GM12878 (cell line): ENCODE data around the gene BORCS6. TPM values are rescaled to one million over a fixed set of nuclear protein-coding genes. Genes with fewer than 3 reads are reported as not detected.

Experiments used
- ATAC-seq: fragments of 200-7000 bp; cut with Tn5 transposase; 3 replicates; pipeline ENCODE4 v1.9.1; 2020; ENCODE audit warnings: mild to moderate bottlenecking, moderate library complexity
- BruUV-seq: library from RNA; stranded (reverse); fragments of 400-500 nt; replicated peaks from 2 replicates; lab custom pipeline; 2021; lab: Mats Ljungman, UMichigan
- CTCF ChIA-PET: fragments of 300-600 bp; sonication (Branson Sonifier 250); formaldehyde crosslinking; extraction: SDS; loops from one replicate; lab custom pipeline; 2021; ENCODE audit warnings: inconsistent platforms; lab: Yijun Ruan, JAX
- POLR2A ChIA-PET: fragments of 350-600 bp; formaldehyde crosslinking; extraction: SDS; loops from one replicate; lab custom pipeline; 2021; ENCODE audit warnings: inconsistent platforms; lab: Charles Lee
- RAD21 ChIA-PET: fragments of 300-600 bp; sonication (Branson Sonifier 250); formaldehyde crosslinking; loops from one replicate; lab custom pipeline; 2023; ENCODE audit warnings: antibody characterized with exemption; ENCODE audit not compliant: unreplicated experiment; lab: Charles Lee
- SMC1A ChIA-PET: fragments of 300-600 bp; sonication (Branson Sonifier 250); formaldehyde crosslinking; loops from one replicate; lab custom pipeline; 2023; ENCODE audit not compliant: unreplicated experiment, uncharacterized antibody; lab: Charles Lee
- DNase-seq: peaks from one replicate; pipeline ENCODE4 v3.0.0-alpha.2; 2011; ENCODE audit warnings: low read depth, low spot score
- FAIRE-seq: peaks from 3 replicates; lab custom pipeline; 2011; peaks lifted over from hg19 to GRCh38; lab: Jason Lieb, UNC
- H2AFZ ChIP-seq: 2 replicates; pipeline ENCODE4 v1.6.0; 2011; ENCODE audit warnings: low read depth, low read length, control low read depth; ENCODE audit not compliant: control insufficient read depth
- H3K27ac ChIP-seq: 2 replicates; pipeline ENCODE4 v1.5.1; 2011; ENCODE audit warnings: control low read depth; ENCODE audit not compliant: control insufficient read depth, insufficient read depth
- H3K27me3 ChIP-seq, 2 experiments: replicated peaks in 1 of 2; 2 replicates each; pipeline versions ENCODE4 v1.6.0 to v1.6.1; 2011; ENCODE audit warnings: low read length in 1 of 2; ENCODE audit not compliant: control insufficient read depth in 2 of 2, insufficient read depth in 2 of 2
- H3K36me3 ChIP-seq, 2 experiments: 2 replicates each; pipeline ENCODE4 v1.5.1; 2011; ENCODE audit warnings: low read length in 1 of 2; ENCODE audit not compliant: control insufficient read depth in 2 of 2, insufficient read depth in 2 of 2
- H3K4me1 ChIP-seq: 2 replicates; pipeline ENCODE4 v1.6.1; 2011; ENCODE audit warnings: mild to moderate bottlenecking, low read length, moderate library complexity, mixed read lengths; ENCODE audit not compliant: control insufficient read depth, insufficient read depth
- H3K4me2 ChIP-seq: 2 replicates; pipeline ENCODE4 v1.6.0; 2011; ENCODE audit warnings: control low read depth; ENCODE audit not compliant: control insufficient read depth, insufficient read depth
- H3K4me3 ChIP-seq: fragments of 200-600 bp; sonication (generic); 2 replicates; pipeline ENCODE4 v1.5.1; 2016
- H3K79me2 ChIP-seq: 2 replicates; pipeline ENCODE4 v1.6.0; 2011; ENCODE audit warnings: low read length; ENCODE audit not compliant: control insufficient read depth, insufficient read depth
- H3K9ac ChIP-seq: 2 replicates; pipeline ENCODE4 v1.8.0; 2011; ENCODE audit warnings: low read length, control low read depth, mixed read lengths; ENCODE audit not compliant: control insufficient read depth, insufficient read depth
- H3K9me3 ChIP-seq: replicated peaks from 3 replicates; pipeline ENCODE4 v1.5.1; 2011; ENCODE audit warnings: mild to moderate bottlenecking, low read length; ENCODE audit not compliant: control insufficient read depth, insufficient read depth
- H4K20me1 ChIP-seq: 2 replicates; pipeline ENCODE4 v1.6.0; 2011; ENCODE audit not compliant: control insufficient read depth, insufficient read depth
- ATF7 ChIP-seq: fragments of 450-650 bp; IDR thresholded peaks from 2 replicates; pipeline ENCODE4 v1.6.1; 2016; ENCODE audit warnings: low read depth, mild to moderate bottlenecking
- CBFB ChIP-seq: IDR thresholded peaks from 2 replicates; pipeline ENCODE4 v1.6.1; 2016; ENCODE audit warnings: antibody characterized with exemption, low read depth
- CBX3 ChIP-seq: fragments of 200-600 bp; sonication (generic); IDR thresholded peaks from 2 replicates; pipeline ENCODE4 v1.6.1; 2016; ENCODE audit warnings: low read depth, borderline replicate concordance
- CHD2 ChIP-seq: IDR thresholded peaks from 2 replicates; pipeline ENCODE4 v1.6.1; 2011; ENCODE audit warnings: low read depth, low read length, improper control_type of control experiment, borderline replicate concordance
- CREB1 ChIP-seq: IDR thresholded peaks from 2 replicates; pipeline ENCODE4 v1.6.1; 2012; ENCODE audit warnings: low read depth, mild to moderate bottlenecking, inconsistent platforms
- FOS ChIP-seq: IDR thresholded peaks from 3 replicates; pipeline ENCODE4 v1.6.1; 2011; ENCODE audit warnings: borderline replicate concordance; ENCODE audit not compliant: insufficient read length; ENCODE audit errors: extremely low read depth
- HDAC2 ChIP-seq: fragments of 200-600 bp; sonication (generic); IDR thresholded peaks from 2 replicates; pipeline ENCODE4 v1.6.1; 2017
- JUND ChIP-seq: IDR thresholded peaks from 2 replicates; pipeline ENCODE4 v1.6.1; 2012; ENCODE audit warnings: low read depth, mild to moderate bottlenecking, low read length, improper control_type of control experiment, moderate library complexity
- KLF5 ChIP-seq: fragments of 450-650 bp; IDR thresholded peaks from 2 replicates; pipeline ENCODE4 v1.6.1; 2014; ENCODE audit warnings: mild to moderate bottlenecking; ENCODE audit not compliant: partially characterized antibody
- LARP7 ChIP-seq: fragments of 450-650 bp; IDR thresholded peaks from 2 replicates; pipeline ENCODE4 v1.6.1; 2017; ENCODE audit warnings: mild to moderate bottlenecking
- MAX ChIP-seq: IDR thresholded peaks from 2 replicates; pipeline ENCODE4 v1.6.1; 2012; ENCODE audit warnings: low read depth, low read length, improper control_type of control experiment
- MTA2 ChIP-seq: fragments of 450-650 bp; IDR thresholded peaks from 2 replicates; pipeline ENCODE4 v1.6.1; 2016; ENCODE audit warnings: low read depth, mild to moderate bottlenecking, moderate library complexity
- MTA3 ChIP-seq: IDR thresholded peaks from 2 replicates; pipeline ENCODE4 v1.6.1; 2012; ENCODE audit warnings: low read length, inconsistent platforms, borderline replicate concordance
- MYC ChIP-seq: IDR thresholded peaks from 2 replicates; pipeline ENCODE4 v1.6.1; 2011; ENCODE audit warnings: mild to moderate bottlenecking, low read length, moderate library complexity, inconsistent platforms; ENCODE audit not compliant: insufficient read depth, insufficient replicate concordance, insufficient read length, severe bottlenecking
- NFYB ChIP-seq: IDR thresholded peaks from 2 replicates; pipeline ENCODE4 v1.6.1; 2011; ENCODE audit warnings: low read depth, mild to moderate bottlenecking, low read length, improper control_type of control experiment, moderate library complexity; ENCODE audit not compliant: insufficient read depth
- PAX8 ChIP-seq: fragments of 450-650 bp; IDR thresholded peaks from 2 replicates; pipeline ENCODE4 v1.6.1; 2017; ENCODE audit warnings: mild to moderate bottlenecking, moderate library complexity
- POU2F2 ChIP-seq: IDR thresholded peaks from 3 replicates; pipeline ENCODE4 v1.6.1; 2011; ENCODE audit warnings: low read depth, mild to moderate bottlenecking, low read length, borderline replicate concordance
- RAD51 ChIP-seq: fragments of 450-650 bp; IDR thresholded peaks from 2 replicates; pipeline ENCODE4 v1.6.1; 2016; ENCODE audit warnings: moderate library complexity, mild to moderate bottlenecking, inconsistent platforms
- RELB ChIP-seq: fragments of 450-650 bp; IDR thresholded peaks from 2 replicates; pipeline ENCODE4 v1.6.1; 2017; ENCODE audit warnings: low read depth, mild to moderate bottlenecking, moderate library complexity
- RUNX3 ChIP-seq: IDR thresholded peaks from 2 replicates; pipeline ENCODE4 v1.6.1; 2012; ENCODE audit warnings: low read length, inconsistent platforms
- SIN3A ChIP-seq: IDR thresholded peaks from 2 replicates; pipeline ENCODE4 v1.6.1; 2012; ENCODE audit warnings: low read depth, low read length, improper control_type of control experiment
- SMAD5 ChIP-seq: IDR thresholded peaks from 2 replicates; pipeline ENCODE4 v1.6.1; 2016; ENCODE audit warnings: antibody characterized with exemption, low read depth
- WGBS: methylation state at CpG from one replicate; pipeline ENCODE4 v1.1.6; 2016; ENCODE audit warnings: low lambda C conversion rate; ENCODE audit not compliant: insufficient replicate concordance, insufficient coverage; ENCODE audit errors: missing lambda C conversion rate; 5-methylcytosine and 5-hydroxymethylcytosine counted together
- in situ Hi-C: fragments of 300-500 bp; cut with MboI; formaldehyde crosslinking; loops from 9 replicates; pipeline ENCODE4 v1.14.3; 2018; ENCODE audit warnings: mixed read lengths
- intact Hi-C: fragments of 100-400 bp; cut with micrococcal nuclease; formaldehyde crosslinking; loops from one replicate; pipeline ENCODE4 v1.14.2; 2022; ENCODE audit not compliant: unreplicated experiment
- polyA plus RNA-seq, 11 experiments: library from polyadenylated mRNA; depleted of rRNA in 4 of 11; unstranded in 6 of 11; stranded (reverse) in 5 of 11; fragments of >200 nt; fragmentation: Nextera tagmentation in 4 of 11; fragmentation: Illumina TruSeq in 1 of 11; extraction: Ambion mirVana in 4 of 11; extraction: Trizol in 1 of 11; gene quantifications; 1 replicate in 1 of 11; 2 replicates in 10 of 11; pipeline versions ENCODE4 v1.2.1 to v1.2.3, GENCODE V29; 2011 to 2016; ENCODE audit warnings: inconsistent platforms in 2 of 11, missing spikeins in 2 of 11, low read depth in 1 of 11
- total RNA-seq, 4 experiments: library from RNA; depleted of rRNA in 3 of 4; stranded (reverse); fragments of >200 nt in 3 of 4; fragmentation: Illumina TruSeq in 1 of 4; extraction: Trizol in 1 of 4; gene quantifications; 2 replicates each; pipeline versions ENCODE4 v1.2.1 to v1.2.3, GENCODE V29; 2013 to 2021

The BORCS6 gene
- total and polyA plus RNA-seq, 10 of the 15 experiments (the other 5 are each of a cell fraction or from before 2014, with no cell fraction given): 0.37 to 14.1 (median 6.7) TPM

- peak within 1 kb of the TSS; percentile 91 for H3K4me2 ChIP-seq
- H3K4me3 ChIP-seq: peak within 1 kb of the TSS; percentile 95
- intact Hi-C loops (no loop called here), in situ Hi-C loops (no loop called here)
- ChIA-PET SMC1A (interaction anchor here (0.9 to 4.7 kb wide), 13 partner anchors 9 to 90 kb away, joined by 3 to 56 read pairs (median 6); partner anchors contain the start of gene SLC25A35), CTCF (interaction anchor here (0.7 to 3.8 kb wide), 14 partner anchors 9 to 91 kb away, joined by 3 to 21 read pairs (median 3); no protein-coding TSS in a partner anchor), RAD21 (interaction anchor here (0.7 to 4.0 kb wide), 13 partner anchors 10 to 152 kb away, joined by 3 to 40 read pairs (median 4); partner anchors contain the start of genes BORCS6, CTC1 and PFAS), POLR2A (interaction anchor here (0.7 to 8.1 kb wide), 17 partner anchors 9 to 687 kb away, joined by 3 to 89 read pairs (median 4); partner anchors contain the start of genes BORCS6, CTC1, PFAS and SLC25A35)
- BruUV-seq: TSS peak; percentile 90
- H3K27me3 ChIP-seq: no peaks in the 10 kb centered on the region
- H4K20me1 ChIP-seq: no peaks in the 10 kb centered on the region
- H3K9me3 ChIP-seq: no peaks in the 10 kb centered on the region
- peak within 1 kb of the TSS; percentile 92 for H3K9ac ChIP-seq
- H3K79me2 ChIP-seq: peaks cover 33% of the 10 kb centered on the region
- peak; percentile 94 for ATAC-seq
- peak within 1 kb of the TSS; percentile 83 for H3K27ac ChIP-seq
- H3K4me1 ChIP-seq: no peaks in the 10 kb centered on the region
- H3K36me3 ChIP-seq: peaks cover 9 to 19% of the 10 kb centered on the region in 2 experiments; a peak in 3 of 4 replicates
- peak within 1 kb of the TSS; percentile 40 for H2AFZ ChIP-seq
- WGBS: under 1% methylated on average over 44 of the region's 46 CpGs
- peak; percentile 96 for FAIRE-seq
- peak; percentile 91 for DNase-seq
- TF ChIP-seq CBFB (peak; percentile 58; the same call in 1 of the 2 replicates), KLF5 (peak; percentile 54), ATF7 (peak; percentile 79; the same call in 1 of the 2 replicates), CHD2 (peak; percentile 77; the same call in 1 of the 2 replicates), MTA2 (no peak), RAD51 (peak; percentile 61), CBX3 (no peak), SMAD5 (peak; percentile 86; the same call in 1 of the 2 replicates), JUND (no peak), MAX (peak; percentile 97), NFYB (peak; percentile 92), POU2F2 (peak; percentile 92), SIN3A (peak; percentile 100), CREB1 (peak; percentile 86), MTA3 (0 out of 2 replicates have a peak, but pooled peaks have one; percentile 31), MYC (peak; percentile 75), LARP7 (0 out of 2 replicates have a peak, but pooled peaks have one; percentile 48), PAX8 (no peak), HDAC2 (peak; percentile 93; the same call in 1 of the 2 replicates), FOS (peak; percentile 39), RUNX3 (peak; percentile 55), RELB (peak; percentile 89; the same call in 1 of the 2 replicates)
Observed at GRCh38 chr17:8209907-8210760, 20.2 kb upstream of the BORCS6 start, which contains the start of gene AURKB. TSS of gene AURKB (minus strand) at chr17:8210575. CDS start at chr17:8210224, 351 bp downstream.
